Motor neuron (in vitro differentiated cells): ENCODE data around the gene ATXN2L. TPM values are rescaled to one million over a fixed set of nuclear protein-coding genes. Genes with fewer than 3 reads are reported as not detected.
"Not testable (repeated sequence)": the region's sequence is repeated elsewhere in the genome, so short reads cannot be mapped to it uniquely, and the experiment has no call there.

Experiments used
- ATAC-seq, 8 experiments: fragments of 200-7000 bp; cut with Tn5 transposase; replicated peaks in 6 of 8; 2 replicates each; pipeline ENCODE4 v1.8.0; 2021; ENCODE audit warnings: mild to moderate bottlenecking in 8 of 8, moderate library complexity in 8 of 8
- H3K27ac ChIP-seq, 2 donors: fragments of 250-450 bp; sonication (Bioruptor Pico); 2 replicates each; pipeline ENCODE4 v1.9.0; 2021; ENCODE audit warnings: antibody characterized with exemption in 2 of 2, mild to moderate bottlenecking in 2 of 2, moderate library complexity in 1 of 2
- H3K4me1 ChIP-seq, 2 donors: fragments of 250-450 bp; sonication (Bioruptor Pico); replicated peaks in 1 of 2; 2 replicates each; pipeline ENCODE4 v1.6.1; 2021; ENCODE audit warnings: antibody characterized with exemption in 2 of 2, mild to moderate bottlenecking in 2 of 2, moderate library complexity in 1 of 2
- H3K4me3 ChIP-seq, 5 donors: fragments of 250-450 bp; sonication (Bioruptor Pico); 2 replicates each; pipeline ENCODE4 v1.9.0; 2021; ENCODE audit warnings: antibody characterized with exemption in 5 of 5, mild to moderate bottlenecking in 5 of 5, moderate library complexity in 4 of 5
- WGBS, 10 experiments: fragments of 450-650 bp; shearing (Covaris generic); methylation state at CpG; one replicate each; pipeline ENCODE4 v1.0.0; 2022; 5-methylcytosine and 5-hydroxymethylcytosine counted together
- in situ Hi-C, 9 experiments: fragments of 400-800 bp; cut with MboI; loops; one replicate each; pipeline ENCODE4 v1.15.0; 2021; ENCODE audit warnings: low sequenced_read_pairs in 9 of 9, low pct_unique_long_range_greater_than_20kb in 2 of 9; ENCODE audit not compliant: unreplicated experiment in 9 of 9
- total RNA-seq, 8 experiments: library from RNA; unstranded; fragments of 300-600 nt; gene quantifications; 2 replicates each; pipeline versions ENCODE4 v1.2.3 to v1.2.4, GENCODE V29; 2022

ATXN2L gene
- total RNA-seq = 100 to 1,000 TPM in 2 of 8 experiments, 10 to 100 TPM in 6; 30.4 to 129 (median 57.4) TPM

- 0 to 1% (median 0%) methylated on average over 2 to 14 of the region's 91 CpGs; no CpG with 5 or more reads in 4 of the 10 experiments for WGBS, 10 experiments
- in situ Hi-C loops = no loop called here
- peak within 1 kb of the TSS; percentile 66 to 97 (median 79) for H3K4me3 ChIP-seq
- peak within 1 kb of the TSS; percentile 97 to 98 for H3K27ac ChIP-seq
- peaks cover 16 to 19% of the 10 kb centered on the region in 2 donors for H3K4me1 ChIP-seq
- peak; percentile 53 to 64 (median 58) for ATAC-seq
These were observed at the start of gene ATXN2L for GRCh38 chr16:28822520-28823290. ATXN2L (plus strand) TSS chr16:28822999; CDS start chr16:28823260, 261 bp downstream.

GRCh38 chr16:28781697-28782096 is 41.1 kb upstream of the ATXN2L start:
- H3K4me1 ChIP-seq, ATAC-seq, H3K27ac ChIP-seq, H3K4me3 ChIP-seq, in situ Hi-C loops: not testable (repeated sequence)
- no CpG with 5 or more reads among the region's 6 CpGs for WGBS, 10 experiments

- H3K4me1 ChIP-seq, in situ Hi-C loops, H3K4me3 ChIP-seq, H3K27ac ChIP-seq: not testable (repeated sequence)
- WGBS, 10 experiments = no CpG with 5 or more reads among the region's 4 CpGs
- ATAC-seq = peak in 2 of 8 experiments; percentile 49 to 54
These were observed 40.4 kb upstream of the ATXN2L start for GRCh38 chr16:28782357-28782756.

- H3K27ac ChIP-seq, in situ Hi-C loops, H3K4me3 ChIP-seq, H3K4me1 ChIP-seq: not testable (repeated sequence)
- peak; percentile 64 to 99 (median 95) for ATAC-seq
- no CpG with 5 or more reads among the region's 13 CpGs for WGBS, 10 experiments
These were observed 20.4 kb upstream of the ATXN2L start for GRCh38 chr16:28802235-28803019.

GRCh38 chr16:28807445-28808120 is 15.2 kb upstream of the ATXN2L start:
- H3K4me3 ChIP-seq, H3K4me1 ChIP-seq, in situ Hi-C loops, H3K27ac ChIP-seq: not testable (repeated sequence)
- ATAC-seq = peak in 2 of 8 experiments; percentile 38 to 42
- no CpG with 5 or more reads among the region's 11 CpGs for WGBS, 10 experiments

- in situ Hi-C loops = no loop called here
- no peak overlapping the region for H3K4me3 ChIP-seq
- WGBS, 10 experiments = 50 to 100% (median 89%) methylated on average over 1 to 5 of the region's 5 CpGs; no CpG with 5 or more reads in 2 of the 10 experiments
- peaks cover 4 to 6% of the 10 kb centered on the region in 2 donors for H3K4me1 ChIP-seq
- ATAC-seq = no peak
- no peak overlapping the region for H3K27ac ChIP-seq
These were observed 2.8 kb upstream of the ATXN2L start for GRCh38 chr16:28820016-28820415.

- H3K4me3 ChIP-seq, in situ Hi-C loops, H3K27ac ChIP-seq, ATAC-seq: not testable (repeated sequence)
- WGBS, 10 experiments = 93 to 100% (median 99%) methylated on average over 3 to 6 of the region's 13 CpGs; no CpG with 5 or more reads in 6 of the 10 experiments
- H3K4me1 ChIP-seq = peaks cover 10 to 11% of the 10 kb centered on the region in 2 donors
These were observed 2.3 kb upstream of the ATXN2L start for GRCh38 chr16:28820546-28820945.

- Histone ChIP-seq H3K4me1 (peaks cover 16 to 19% of the 10 kb centered on the region in 2 donors), H3K4me3 (peak overlapping the region; percentile 66 to 97 (median 79)), H3K27ac (peak overlapping the region; percentile 97 to 98)
- in situ Hi-C loops = no loop called here
- WGBS, 10 experiments = 9 to 73% (median 28%) methylated on average over 4 to 12 of the region's 13 CpGs
- ATAC-seq = no peak
These were observed 802 bp upstream of the ATXN2L start for GRCh38 chr16:28821874-28822519.

- in situ Hi-C loops = no loop called here
- Histone ChIP-seq H3K4me1 (peaks cover 16 to 19% of the 10 kb centered on the region in 2 donors), H3K4me3 (peak overlapping the region; percentile 66 to 97 (median 79)), H3K27ac (peak overlapping the region; percentile 97 to 98)
- WGBS, 10 experiments = no CpG with 5 or more reads among the region's 62 CpGs
- peak in 4 of 8 experiments; percentile 0 to 7 (median 3) for ATAC-seq
These were observed 583 bp downstream of the ATXN2L start for GRCh38 chr16:28823291-28823872.

GRCh38 chr16:28823873-28824716 is 1.3 kb downstream of the ATXN2L start:
- peak; percentile 77 to 86 (median 82) for ATAC-seq
- peak overlapping the region; percentile 66 to 97 (median 79) for H3K4me3 ChIP-seq
- H3K4me1 ChIP-seq = peaks cover 16 to 19% of the 10 kb centered on the region in 2 donors
- peak overlapping the region; percentile 97 to 98 for H3K27ac ChIP-seq
- in situ Hi-C loops = no loop called here
- WGBS, 10 experiments = 0 to 7% (median 0%) methylated on average over 1 to 6 of the region's 60 CpGs; no CpG with 5 or more reads in 6 of the 10 experiments

- Histone ChIP-seq H3K27ac (peak overlapping the region; percentile 97 to 98), H3K4me3 (peak overlapping the region; percentile 66 to 97 (median 79)), H3K4me1 (peaks cover 16 to 19% of the 10 kb centered on the region in 2 donors)
- no peak for ATAC-seq
- in situ Hi-C loops = no loop called here
- 0 to 71% (median 31%) methylated on average over 1 to 5 of the region's 5 CpGs; no CpG with 5 or more reads in 3 of the 10 experiments for WGBS, 10 experiments
These were observed 1.8 kb downstream of the ATXN2L start for GRCh38 chr16:28824717-28824973.
